Astrocyte of the cerebellum (primary cell): ENCODE data around the gene ITSN1.

Source experiments
- DNase-seq: peaks from one replicate; pipeline ENCODE4 v3.0.0-alpha.2; 2011; ENCODE audit warnings: low read depth
- H3K4me3 ChIP-seq: 2 replicates; pipeline ENCODE4 v1.5.1; 2011; ENCODE audit warnings: mild to moderate bottlenecking, low read depth, low read length, moderate library complexity
- CTCF ChIP-seq: IDR thresholded peaks from 2 replicates; pipeline ENCODE4 v1.5.1; 2012; ENCODE audit warnings: low read length, low read depth, moderate library complexity, mild to moderate bottlenecking; ENCODE audit errors: missing control alignments
- in situ Hi-C: cut with HindIII; loops from 2 replicates; pipeline ENCODE4 v1.10.0; 2017; ENCODE audit warnings: low sequenced_read_pairs

ITSN1 gene

DNA sequence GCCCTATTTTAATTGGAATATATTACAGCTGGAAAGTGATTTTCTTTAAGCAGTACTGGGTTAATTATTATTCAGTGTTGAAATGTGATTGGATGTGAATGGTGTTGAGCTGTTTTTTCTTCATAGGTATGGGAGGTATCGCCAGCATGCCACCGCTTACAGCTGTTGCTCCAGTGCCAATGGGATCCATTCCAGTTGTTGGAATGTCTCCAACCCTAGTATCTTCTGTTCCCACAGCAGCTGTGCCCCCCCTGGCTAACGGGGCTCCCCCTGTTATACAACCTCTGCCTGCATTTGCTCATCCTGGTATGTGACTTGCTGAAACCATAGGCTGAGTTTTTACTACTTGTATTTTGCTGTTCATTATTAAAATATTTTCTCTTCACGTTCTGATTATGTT is 107.7 kb downstream of the ITSN1 start:
- H3K4me3 ChIP-seq, result no peak overlapping the region
- no peak for TF ChIP-seq CTCF
- in situ Hi-C loops, result no loop called here
- DNase-seq, result no peak

- in situ Hi-C loops, result no loop called here
- no peak overlapping the region for H3K4me3 ChIP-seq
- DNase-seq, result no peak
- TF ChIP-seq CTCF, result no peak
Measured at GRCh38 chr21:33751120-33751519, 108.8 kb downstream of the ITSN1 start.

DNA sequence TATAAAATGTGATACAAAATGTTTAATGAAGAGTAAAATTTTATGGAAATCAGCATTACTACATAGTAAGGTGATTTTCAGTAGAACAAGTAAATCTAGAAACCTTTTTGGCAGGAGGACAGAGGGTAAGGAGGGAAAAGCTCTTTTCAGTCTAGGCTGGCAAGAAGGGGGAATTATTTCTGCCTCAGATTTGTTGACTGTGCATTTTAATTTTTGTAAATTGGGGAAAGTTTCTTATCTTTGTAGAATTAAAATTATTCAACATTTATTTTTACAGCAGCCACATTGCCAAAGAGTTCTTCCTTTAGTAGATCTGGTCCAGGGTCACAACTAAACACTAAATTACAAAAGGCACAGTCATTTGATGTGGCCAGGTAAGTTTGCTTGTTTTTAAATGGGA is 109.2 kb downstream of the ITSN1 start:
- no peak for DNase-seq
- H3K4me3 ChIP-seq, result no peak overlapping the region
- TF ChIP-seq CTCF, result no peak
- in situ Hi-C loops, result no loop called here

GRCh38 chr21:33752260-33752659 is 110.0 kb downstream of the ITSN1 start:
- no peak overlapping the region for H3K4me3 ChIP-seq
- in situ Hi-C loops, result no loop called here
- no peak for DNase-seq
- TF ChIP-seq CTCF, result no peak

DNA sequence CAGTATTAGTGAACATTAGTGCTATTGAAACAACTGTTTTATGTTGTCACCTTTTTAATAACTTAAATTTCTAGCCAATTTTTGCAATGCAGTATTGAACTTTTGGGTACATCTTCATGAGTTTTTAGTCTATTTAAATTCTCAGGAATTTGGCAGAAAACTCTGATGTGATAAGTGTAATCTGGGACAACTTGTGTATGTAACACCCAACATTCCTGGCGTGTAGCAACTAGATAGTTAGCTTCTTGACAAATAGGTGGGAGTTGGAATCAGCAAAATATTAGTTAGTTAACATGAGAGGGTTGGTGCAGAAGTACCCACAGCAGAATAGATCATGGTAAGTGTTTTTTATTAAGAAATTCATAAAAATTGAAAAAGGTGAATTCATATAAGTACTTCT is 111.6 kb downstream of the ITSN1 start:
- in situ Hi-C loops, result no loop called here
- no peak for TF ChIP-seq CTCF
- no peak overlapping the region for H3K4me3 ChIP-seq
- no peak for DNase-seq

- DNase-seq, result no peak
- H3K4me3 ChIP-seq, result no peak overlapping the region
- in situ Hi-C loops, result no loop called here
- no peak for TF ChIP-seq CTCF
Measured at GRCh38 chr21:33754481-33754880, 112.2 kb downstream of the ITSN1 start.

GRCh38 chr21:33755354-33755753 is 113.1 kb downstream of the ITSN1 start:
- DNase-seq, result no peak
- in situ Hi-C loops, result no loop called here

More at GRCh38 chr21:33755354-33755753, 113.1 kb downstream of the ITSN1 start:
- no peak for TF ChIP-seq CTCF
- H3K4me3 ChIP-seq, result no peak overlapping the region
